Common myeloid progenitor, CD34-positive (primary cell): ENCODE data around the gene MYPN.
"Not testable (repeated sequence)": the region's sequence is repeated elsewhere in the genome, so short reads cannot be mapped to it uniquely, and the experiment has no call there.

Experiments
- CTCF ChIA-PET: fragments of 350-600 bp; sonication (Branson Sonifier 250); formaldehyde crosslinking; loops from one replicate; lab custom pipeline; 2021; ENCODE audit warnings: antibody characterized with exemption; lab: Charles Lee
- POLR2A ChIA-PET: fragments of 350-600 bp; sonication (Branson Sonifier 250); formaldehyde crosslinking; loops from one replicate; lab custom pipeline; 2021; ENCODE audit warnings: antibody characterized with exemption; lab: Charles Lee
- DNase-seq, 3 donors: peaks; one replicate each; pipeline versions ENCODE4 v3.0.0 to v3.0.0-alpha.2; 2013
- H3K27ac ChIP-seq, 2 experiments: 1 replicate in 1 of 2; 2 replicates in 1 of 2; pipeline ENCODE4 v1.7.0; 2013; ENCODE audit warnings: inconsistent platforms in 2 of 2, low read length in 2 of 2, mild to moderate bottlenecking in 2 of 2, low read depth in 1 of 2, moderate library complexity in 1 of 2; ENCODE audit not compliant: severe bottlenecking in 2 of 2, insufficient read depth in 1 of 2, poor library complexity in 1 of 2
- H3K27me3 ChIP-seq, 5 experiments: replicated peaks in 2 of 5; 1 replicate in 3 of 5; 2 replicates in 2 of 5; pipeline versions ENCODE4 v1.6.1 to v1.7.0; 2013; ENCODE audit warnings: low read length in 4 of 5, mild to moderate bottlenecking in 2 of 5, moderate library complexity in 2 of 5, inconsistent platforms in 1 of 5; ENCODE audit not compliant: insufficient read depth in 5 of 5, control insufficient read depth in 4 of 5
- H3K36me3 ChIP-seq, 4 experiments: 1 replicate in 2 of 4; 2 replicates in 2 of 4; pipeline versions ENCODE4 v1.6.1 to v1.7.0; 2013; ENCODE audit warnings: low read length in 3 of 4, control low read depth in 1 of 4, mild to moderate bottlenecking in 1 of 4; ENCODE audit not compliant: control insufficient read depth in 4 of 4, insufficient read depth in 4 of 4
- H3K4me1 ChIP-seq, 4 experiments: 1 replicate in 3 of 4; 2 replicates in 1 of 4; pipeline versions ENCODE4 v1.6.1 to v1.7.1; 2013; ENCODE audit warnings: low read length in 3 of 4, mild to moderate bottlenecking in 3 of 4, control low read depth in 1 of 4, inconsistent platforms in 1 of 4, moderate library complexity in 1 of 4; ENCODE audit not compliant: control insufficient read depth in 4 of 4, insufficient read depth in 4 of 4; ENCODE audit errors: control extremely low read depth in 1 of 4
- H3K4me3 ChIP-seq, 7 experiments: 1 replicate in 4 of 7; 2 replicates in 3 of 7; pipeline versions ENCODE4 v1.5.1 to v1.7.0; 2013; ENCODE audit warnings: mild to moderate bottlenecking in 7 of 7, low read length in 6 of 7, moderate library complexity in 6 of 7, inconsistent platforms in 2 of 7, low read depth in 2 of 7, control low read depth in 1 of 7; ENCODE audit not compliant: insufficient read depth in 4 of 7, control insufficient read depth in 1 of 7; ENCODE audit errors: extremely low read depth in 1 of 7
- H3K9me3 ChIP-seq, 5 experiments: 1 replicate in 4 of 5; 2 replicates in 1 of 5; pipeline versions ENCODE4 v1.6.1 to v1.7.1; 2013; ENCODE audit warnings: low read length in 4 of 5, mild to moderate bottlenecking in 2 of 5, inconsistent platforms in 1 of 5, low read depth in 1 of 5, moderate library complexity in 1 of 5; ENCODE audit not compliant: control insufficient read depth in 4 of 5, insufficient read depth in 2 of 5; ENCODE audit errors: control extremely low read depth in 1 of 5
- WGBS: methylation state at CpG from one replicate; pipeline ENCODE4 v1.1.5; 2013; ENCODE audit not compliant: insufficient coverage; 5-methylcytosine and 5-hydroxymethylcytosine counted together

MYPN gene

GRCh38 chr10:68075550-68076004 lies 33.7 kb upstream of the MYPN start:
- Histone ChIP-seq H3K9me3 (no peaks in the 10 kb centered on the region), H3K4me3 (peak overlapping the region in 4 of 7 experiments; percentile 19 to 98 (median 60)), H3K36me3 (peaks cover 0 to 8% (median 3%) of the 10 kb centered on the region in 4 experiments), H3K27me3 (no peaks in the 10 kb centered on the region), H3K4me1 (peaks cover 7 to 21% (median 13%) of the 10 kb centered on the region in 4 experiments), H3K27ac (peak overlapping the region in 1 of 2 experiments; percentile 92)
- 83% methylated on average over 1 of the region's 3 CpGs for WGBS
- CTCF ChIA-PET = no interaction called here
- DNase-seq = no peak
- POLR2A ChIA-PET = no interaction called here

DNA sequence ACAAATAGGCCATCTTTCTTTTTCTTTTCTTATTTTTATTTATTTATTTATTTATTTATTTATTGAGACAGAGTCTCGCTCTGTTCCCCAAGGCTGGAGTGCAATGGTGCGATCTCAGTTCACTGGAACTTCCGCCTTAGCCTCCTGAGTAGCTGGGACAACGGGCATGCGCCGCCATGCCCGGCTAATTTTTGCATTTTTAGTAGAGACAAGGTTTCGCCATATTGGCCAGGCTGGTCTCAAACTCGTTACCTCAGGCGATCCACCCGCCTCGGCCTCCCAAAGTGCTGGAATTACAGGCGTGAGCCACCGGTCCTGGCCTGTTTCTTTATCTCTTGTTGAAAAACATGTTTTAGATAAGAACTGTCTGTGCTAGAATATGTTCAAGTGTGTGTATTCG lies 33.2 kb upstream of the MYPN start:
- H3K27ac ChIP-seq, H3K27me3 ChIP-seq, POLR2A ChIA-PET, H3K36me3 ChIP-seq, DNase-seq, H3K4me3 ChIP-seq, CTCF ChIA-PET, H3K9me3 ChIP-seq: not testable (repeated sequence)
- peaks cover 7 to 21% (median 13%) of the 10 kb centered on the region in 4 experiments for H3K4me1 ChIP-seq
- WGBS = 98% methylated on average over 15 of the region's 15 CpGs

DNA sequence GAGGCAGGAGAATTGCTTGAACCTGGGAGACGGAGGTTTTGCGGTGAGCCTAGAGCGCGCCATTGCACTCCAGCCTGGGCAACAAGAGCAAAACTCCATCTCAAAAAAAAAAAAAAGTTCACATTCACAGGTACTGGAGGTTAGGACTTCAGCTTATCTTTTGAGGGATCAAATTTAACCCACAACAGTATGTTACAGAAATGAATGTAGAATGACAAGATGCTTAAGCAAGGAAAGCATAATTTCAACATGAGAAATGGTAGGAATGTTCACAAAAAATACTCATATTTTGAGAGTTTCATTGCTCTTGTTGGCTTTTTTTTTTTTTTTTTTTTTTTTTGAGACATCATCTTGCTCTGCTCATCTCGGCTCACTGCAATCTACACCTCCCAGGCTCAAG lies 32.3 kb upstream of the MYPN start:
- POLR2A ChIA-PET = no interaction called here
- Histone ChIP-seq H3K36me3 (no peaks in the 10 kb centered on the region), H3K4me1 (peaks cover 7 to 21% (median 13%) of the 10 kb centered on the region in 4 experiments), H3K4me3 (no peak overlapping the region), H3K27ac (no peak overlapping the region), H3K27me3 (no peaks in the 10 kb centered on the region), H3K9me3 (no peaks in the 10 kb centered on the region)
- CTCF ChIA-PET = no interaction called here
- DNase-seq = no peak
- no CpG with 5 or more reads among the region's 5 CpGs for WGBS

GRCh38 chr10:68079434-68079833 lies 29.9 kb upstream of the MYPN start:
- WGBS = 100% methylated on average over 1 of the region's 1 CpG
- POLR2A ChIA-PET = no interaction called here
- CTCF ChIA-PET = no interaction called here
- H3K27ac ChIP-seq = no peak overlapping the region
- DNase-seq = no peak
- no peak overlapping the region for H3K4me3 ChIP-seq
- no peaks in the 10 kb centered on the region for H3K27me3 ChIP-seq
- H3K9me3 ChIP-seq = no peaks in the 10 kb centered on the region
- H3K36me3 ChIP-seq = no peaks in the 10 kb centered on the region
- H3K4me1 ChIP-seq = peaks cover 0 to 5% (median 4%) of the 10 kb centered on the region in 4 experiments

- DNase-seq = no peak
- Histone ChIP-seq H3K4me3 (no peak overlapping the region), H3K27ac (no peak overlapping the region), H3K27me3 (no peaks in the 10 kb centered on the region), H3K36me3 (no peaks in the 10 kb centered on the region), H3K9me3 (no peaks in the 10 kb centered on the region), H3K4me1 (peaks cover 0 to 2% (median 0%) of the 10 kb centered on the region in 4 experiments)
- ChIA-PET CTCF (no interaction called here), POLR2A (no interaction called here)
- 100% methylated on average over 3 of the region's 5 CpGs for WGBS
Observed at GRCh38 chr10:68080853-68081431, 28.3 kb upstream of the MYPN start.

- ChIA-PET CTCF (no interaction called here), POLR2A (no interaction called here)
- H3K27me3 ChIP-seq = no peaks in the 10 kb centered on the region
- WGBS = 98% methylated on average over 5 of the region's 6 CpGs
- H3K27ac ChIP-seq = no peak overlapping the region
- H3K36me3 ChIP-seq = no peaks in the 10 kb centered on the region
- no peak overlapping the region for H3K4me3 ChIP-seq
- H3K4me1 ChIP-seq = peaks cover 0 to 3% (median 0%) of the 10 kb centered on the region in 4 experiments
- DNase-seq = no peak
- H3K9me3 ChIP-seq = no peaks in the 10 kb centered on the region
Observed at GRCh38 chr10:68081916-68082315, 27.4 kb upstream of the MYPN start.

- H3K27ac ChIP-seq = no peak overlapping the region
- DNase-seq = peak in 2 of 3 donors; percentile 27 to 33
- H3K4me3 ChIP-seq = no peak overlapping the region
- ChIA-PET POLR2A (no interaction called here), CTCF (interaction anchor here (0.7 to 1.7 kb wide), 6 partner anchors 10 to 252 kb away, joined by 3 to 5 read pairs (median 3); no protein-coding TSS in a partner anchor)
- no peaks in the 10 kb centered on the region for H3K27me3 ChIP-seq
- peaks cover 0 to 10% (median 2%) of the 10 kb centered on the region in 4 experiments for H3K4me1 ChIP-seq
- WGBS = no CpG with 5 or more reads among the region's 1 CpG
- H3K36me3 ChIP-seq = no peaks in the 10 kb centered on the region
- H3K9me3 ChIP-seq = no peaks in the 10 kb centered on the region
Observed at GRCh38 chr10:68082872-68083271, 26.4 kb upstream of the MYPN start.
